ENCODE data around the gene MISFA. TPM values are rescaled to one million over a fixed set of nuclear protein-coding genes. Genes with fewer than 3 reads are reported as not detected.

Gene MISFA
- total and polyA plus RNA-seq, 9 of the 15 experiments (the other 6 are each of a cell fraction or from before 2014, with no cell fraction given): 1.6 to 6.3 (median 3.4) TPM

DNA sequence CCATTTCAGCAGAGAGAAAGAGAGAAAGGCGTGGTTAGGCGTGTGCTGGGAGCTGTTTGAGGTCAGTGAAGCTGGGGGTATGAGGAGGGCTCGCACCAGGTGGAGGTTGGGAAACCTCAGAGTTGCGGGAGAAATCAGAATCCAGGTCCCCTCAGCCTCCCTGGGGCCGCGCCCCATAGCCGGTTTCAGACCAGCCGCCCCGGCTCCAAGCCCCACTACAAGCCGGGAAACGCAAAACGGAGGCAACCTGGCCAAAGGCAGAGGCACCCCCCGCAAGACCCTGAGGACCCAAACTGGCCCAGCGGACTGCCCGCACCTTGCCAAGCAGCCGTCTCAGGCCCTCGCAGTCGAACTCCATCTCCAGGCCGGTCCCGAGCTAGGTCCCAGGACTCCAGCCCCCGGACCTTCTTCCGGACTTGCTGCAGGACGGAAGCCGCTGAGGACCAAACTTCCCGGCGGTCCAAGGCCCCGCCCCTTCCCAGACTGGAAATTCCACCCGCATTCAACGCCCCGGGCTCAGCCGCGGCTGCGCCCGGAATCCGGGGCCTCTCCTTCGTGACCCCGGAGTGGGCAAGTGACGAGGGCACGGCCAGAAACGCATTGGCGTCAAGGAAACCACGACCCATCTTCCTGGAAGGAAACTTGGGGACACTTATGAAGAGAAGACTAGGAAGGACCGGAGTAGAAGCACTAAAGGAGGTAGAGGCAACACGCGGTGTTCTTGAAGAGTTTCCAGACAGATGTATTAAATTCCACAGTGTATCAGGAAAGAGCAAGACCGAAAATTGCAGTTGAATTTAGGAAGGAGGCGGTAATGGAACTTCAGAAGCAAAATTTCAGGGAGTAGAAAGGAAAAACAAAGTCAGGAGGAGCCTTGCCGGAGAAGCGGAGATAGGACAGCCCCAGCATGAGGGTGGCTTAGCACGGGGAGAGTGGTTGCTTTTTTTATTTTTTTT, 11.0 kb upstream of the MISFA start, which contains the start of gene UEVLD (continued):
- TF ChIP-seq MGA (IDR thresholded peaks at IDR 0.05) (peak; percentile 54), ZNF589 (CRISPR knock-in tag; IDR thresholded peaks at IDR 0.05; ENCODE audit: low read depth) (no peak), GATA2 (CRISPR knock-in tag; IDR thresholded peaks at IDR 0.05) (no peak), ZBTB33 (CRISPR knock-in tag; IDR thresholded peaks at IDR 0.05) (no peak), LEF1 (IDR thresholded peaks at IDR 0.05) (no peak), ZNF778 (CRISPR knock-in tag; IDR thresholded peaks at IDR 0.05) (no peak), TOE1 (IDR thresholded peaks at IDR 0.05; ENCODE audit: borderline replicate concordance) (peak; percentile 83), TOE1 (CRISPR knock-in tag; IDR thresholded peaks at IDR 0.05; ENCODE audit: borderline replicate concordance, low read depth) (no peak), SP2 (IDR thresholded peaks at IDR 0.05; ENCODE audit: extremely low read depth, low read depth, low read length, poor library complexity, severe bottlenecking) (no peak)
- TF ChIP-seq, protein P1, sequence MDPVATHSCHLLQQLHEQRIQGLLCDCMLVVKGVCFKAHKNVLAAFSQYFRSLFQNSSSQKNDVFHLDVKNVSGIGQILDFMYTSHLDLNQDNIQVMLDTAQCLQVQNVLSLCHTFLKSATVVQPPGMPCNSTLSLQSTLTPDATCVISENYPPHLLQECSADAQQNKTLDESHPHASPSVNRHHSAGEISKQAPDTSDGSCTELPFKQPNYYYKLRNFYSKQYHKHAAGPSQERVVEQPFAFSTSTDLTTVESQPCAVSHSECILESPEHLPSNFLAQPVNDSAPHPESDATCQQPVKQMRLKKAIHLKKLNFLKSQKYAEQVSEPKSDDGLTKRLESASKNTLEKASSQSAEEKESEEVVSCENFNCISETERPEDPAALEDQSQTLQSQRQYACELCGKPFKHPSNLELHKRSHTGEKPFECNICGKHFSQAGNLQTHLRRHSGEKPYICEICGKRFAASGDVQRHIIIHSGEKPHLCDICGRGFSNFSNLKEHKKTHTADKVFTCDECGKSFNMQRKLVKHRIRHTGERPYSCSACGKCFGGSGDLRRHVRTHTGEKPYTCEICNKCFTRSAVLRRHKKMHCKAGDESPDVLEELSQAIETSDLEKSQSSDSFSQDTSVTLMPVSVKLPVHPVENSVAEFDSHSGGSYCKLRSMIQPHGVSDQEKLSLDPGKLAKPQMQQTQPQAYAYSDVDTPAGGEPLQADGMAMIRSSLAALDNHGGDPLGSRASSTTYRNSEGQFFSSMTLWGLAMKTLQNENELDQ (CRISPR knock-in tag; IDR thresholded peaks at IDR 0.05; ENCODE audit: borderline replicate concordance): no peak
